RWPE1 (cell line): ENCODE data around the gene PLPP2.

Experiments
- CTCF ChIA-PET: fragments of 350-600 bp; sonication (Branson Sonifier 250); formaldehyde crosslinking; extraction: SDS; loops from one replicate; lab custom pipeline; 2021; lab: Yijun Ruan, JAX
- POLR2A ChIA-PET: fragments of 400-600 bp; formaldehyde crosslinking; extraction: SDS; loops from one replicate; lab custom pipeline; 2020; ENCODE audit warnings: antibody characterized with exemption; ENCODE audit not compliant: low non-redundant PET; lab: Yijun Ruan, JAX
- DNase-seq: peaks from one replicate; pipeline ENCODE4 v3.0.0; 2012; ENCODE audit warnings: low spot score
- H3K27ac ChIP-seq: fragments of 450-650 bp; 2 replicates; pipeline ENCODE4 v1.5.1; 2017
- TF ChIP-seq, protein P1 (sequence below): fragments of 450-650 bp; conservative IDR thresholded peaks from 2 replicates; pipeline ENCODE4 v1.5.1; 2017; ENCODE audit warnings: low read depth, mild to moderate bottlenecking

Gene PLPP2

GRCh38 chr19:306151-306900 lies 15.1 kb upstream of the PLPP2 start:
- DNase-seq, result no peak
- TF ChIP-seq, protein P1, sequence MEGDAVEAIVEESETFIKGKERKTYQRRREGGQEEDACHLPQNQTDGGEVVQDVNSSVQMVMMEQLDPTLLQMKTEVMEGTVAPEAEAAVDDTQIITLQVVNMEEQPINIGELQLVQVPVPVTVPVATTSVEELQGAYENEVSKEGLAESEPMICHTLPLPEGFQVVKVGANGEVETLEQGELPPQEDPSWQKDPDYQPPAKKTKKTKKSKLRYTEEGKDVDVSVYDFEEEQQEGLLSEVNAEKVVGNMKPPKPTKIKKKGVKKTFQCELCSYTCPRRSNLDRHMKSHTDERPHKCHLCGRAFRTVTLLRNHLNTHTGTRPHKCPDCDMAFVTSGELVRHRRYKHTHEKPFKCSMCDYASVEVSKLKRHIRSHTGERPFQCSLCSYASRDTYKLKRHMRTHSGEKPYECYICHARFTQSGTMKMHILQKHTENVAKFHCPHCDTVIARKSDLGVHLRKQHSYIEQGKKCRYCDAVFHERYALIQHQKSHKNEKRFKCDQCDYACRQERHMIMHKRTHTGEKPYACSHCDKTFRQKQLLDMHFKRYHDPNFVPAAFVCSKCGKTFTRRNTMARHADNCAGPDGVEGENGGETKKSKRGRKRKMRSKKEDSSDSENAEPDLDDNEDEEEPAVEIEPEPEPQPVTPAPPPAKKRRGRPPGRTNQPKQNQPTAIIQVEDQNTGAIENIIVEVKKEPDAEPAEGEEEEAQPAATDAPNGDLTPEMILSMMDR, result no peak
- H3K27ac ChIP-seq, result no peak overlapping the region
- ChIA-PET POLR2A (no interaction called here), CTCF (no interaction called here)

DNA sequence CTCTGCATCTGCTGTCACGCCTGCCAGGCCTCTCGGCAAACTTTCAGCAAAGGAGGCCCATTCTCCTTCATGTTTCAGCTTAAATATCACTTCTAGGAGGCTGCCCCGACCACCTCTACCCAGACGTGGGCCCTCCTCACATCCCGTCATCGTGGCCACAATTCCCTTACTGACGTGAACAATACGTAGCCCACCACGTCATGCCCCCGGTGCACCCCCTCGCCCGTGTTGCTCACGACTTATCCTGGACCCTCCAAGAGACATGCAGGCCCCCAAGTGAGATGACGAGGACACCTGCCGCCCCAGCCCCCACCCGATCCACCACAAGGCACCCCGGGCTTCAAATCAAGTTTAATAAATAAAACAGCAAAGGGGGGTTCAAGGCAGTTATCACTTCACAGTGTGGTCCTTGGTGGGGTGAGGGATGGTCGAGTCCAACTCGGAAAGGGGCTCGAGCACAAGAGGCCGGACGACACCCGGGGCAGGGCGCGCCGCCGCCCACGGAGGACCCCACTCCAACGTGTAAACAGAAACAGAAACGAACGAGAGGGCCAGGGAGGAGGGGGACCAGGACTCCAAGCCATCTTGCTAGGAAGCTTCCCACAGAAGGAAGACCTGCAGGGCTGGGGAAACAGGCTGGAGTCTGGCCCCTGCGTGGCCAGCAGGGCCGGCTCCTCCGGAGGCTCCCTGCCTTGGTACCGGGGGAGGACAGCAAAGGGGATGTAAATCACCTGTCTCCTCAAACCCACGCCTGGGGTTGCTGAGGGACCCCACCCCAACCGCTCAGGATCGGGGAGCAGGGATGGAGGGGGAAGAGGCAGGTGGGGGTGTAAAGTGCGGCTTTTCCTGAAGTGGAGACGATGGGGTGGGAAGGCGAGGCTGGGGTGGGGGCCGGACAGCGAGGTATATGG lies 14.3 kb upstream of the PLPP2 start:
- CTCF ChIA-PET, result no interaction called here
- TF ChIP-seq, protein P1, result no peak
- POLR2A ChIA-PET, result no interaction called here
- no peak for DNase-seq
- no peak overlapping the region for H3K27ac ChIP-seq

DNA sequence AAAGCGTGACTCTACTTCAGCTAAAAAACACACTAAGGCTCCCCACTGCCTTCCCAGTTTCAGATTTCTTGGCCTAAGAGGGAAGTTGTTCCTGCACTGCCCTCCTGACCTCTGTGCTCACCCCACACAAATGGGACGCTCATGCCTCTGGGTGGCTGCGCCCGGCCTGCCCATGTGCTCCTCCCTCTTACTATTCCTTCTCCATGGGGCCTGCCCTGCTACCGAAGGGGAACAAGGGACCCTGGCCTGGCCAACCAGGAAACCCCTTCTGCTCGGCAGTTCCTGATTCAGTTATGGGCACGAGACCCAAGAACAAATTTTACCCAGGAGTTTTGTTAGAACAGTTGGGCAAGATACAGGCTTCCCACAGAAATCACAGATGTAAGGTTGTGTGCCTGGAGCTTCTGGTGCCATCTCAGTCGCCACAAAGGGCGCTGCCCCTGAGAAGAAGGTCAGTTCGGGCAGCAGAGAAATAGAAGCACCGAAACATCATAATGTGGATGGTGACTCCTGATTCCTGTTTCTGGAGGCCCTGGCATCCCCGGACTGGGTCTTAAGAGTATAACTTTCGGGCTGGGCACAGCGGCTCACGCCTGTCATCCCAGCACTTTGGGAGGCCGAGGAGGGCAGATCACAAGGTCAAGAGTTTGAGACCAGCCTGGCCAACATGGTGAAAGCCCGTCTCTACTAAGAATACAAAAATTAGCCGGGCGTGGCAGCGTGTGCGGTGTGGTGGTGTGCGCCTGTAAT lies 5.4 kb upstream of the PLPP2 start:
- no peak overlapping the region for H3K27ac ChIP-seq
- POLR2A ChIA-PET, result no interaction called here
- DNase-seq, result no peak
- CTCF ChIA-PET, result interaction anchor here (0.5 kb wide), 1 partner anchor 337 kb away, joined by 5 read pairs; no protein-coding TSS in a partner anchor
- TF ChIP-seq, protein P1, result no peak

GRCh38 chr19:295687-296370 lies 4.6 kb upstream of the PLPP2 start:
- POLR2A ChIA-PET, result no interaction called here
- CTCF ChIA-PET, result interaction anchor here (0.5 to 0.7 kb wide), 3 partner anchors 210 to 338 kb away, joined by 3 to 5 read pairs (median 4); no protein-coding TSS in a partner anchor
- TF ChIP-seq, protein P1, result no peak
- no peak for DNase-seq
- H3K27ac ChIP-seq, result no peak overlapping the region

DNA sequence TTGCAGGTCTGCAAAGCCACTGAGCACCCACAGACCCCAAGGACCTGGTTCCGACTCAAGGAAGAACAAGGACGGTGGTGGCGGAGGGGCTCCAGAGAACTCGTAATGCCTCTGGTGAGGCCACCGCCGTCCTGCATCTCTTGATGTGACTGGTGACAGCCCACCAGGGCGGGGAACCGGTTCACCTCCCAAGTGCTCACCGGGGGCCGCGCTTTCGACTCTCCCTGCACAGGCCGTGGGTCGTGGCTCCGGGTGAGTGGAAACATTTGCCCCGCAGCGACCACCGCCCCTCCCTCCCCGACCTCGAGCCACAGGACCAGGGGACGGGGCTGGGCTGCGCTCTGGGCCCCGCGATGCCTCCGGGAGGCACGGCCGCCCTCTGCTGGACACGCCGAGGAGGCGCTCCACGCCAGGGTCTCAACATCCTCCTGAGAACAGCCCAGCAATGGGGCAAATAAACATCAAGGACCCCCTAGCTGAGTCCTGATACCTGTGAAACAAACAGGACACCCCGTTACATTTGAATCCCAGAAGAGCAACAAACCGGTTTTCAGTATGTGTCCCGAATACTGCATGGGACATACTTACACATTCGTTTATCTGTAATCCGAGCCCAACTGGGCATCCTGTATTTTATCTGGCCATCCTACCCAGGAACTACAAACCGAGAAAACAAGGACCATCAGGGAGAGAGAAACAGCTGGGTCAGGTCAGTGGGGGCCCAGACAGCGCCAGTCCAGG lies 3.9 kb upstream of the PLPP2 start:
- TF ChIP-seq, protein P1, result peak; percentile 86
- DNase-seq, result peak; percentile 35
- ChIA-PET POLR2A (no interaction called here), CTCF (interaction anchor here (0.6 to 0.7 kb wide), 3 partner anchors 34 to 279 kb away, joined by 3 to 4 read pairs (median 3); no protein-coding TSS in a partner anchor)
- no peak overlapping the region for H3K27ac ChIP-seq
